IMR-90 (cell line): Measurements from ENCODE around the gene KRTAP10-6. TPM values are rescaled to one million over a fixed set of nuclear protein-coding genes. Genes with fewer than 3 reads are reported as not detected.

Experiments
- ATAC-seq: fragments of 200-7000 bp; cut with Tn5 transposase; 2 replicates; pipeline ENCODE4 v1.9.1; 2020; ENCODE audit warnings: low read depth, mild to moderate bottlenecking, moderate library complexity
- BruUV-seq: library from RNA; stranded (reverse); fragments of 400-500 nt; replicated peaks from 2 replicates; lab custom pipeline; 2021; lab: Mats Ljungman, UMichigan
- CTCF ChIA-PET: fragments of 300-600 bp; formaldehyde crosslinking; extraction: SDS; loops from one replicate; lab custom pipeline; 2021; ENCODE audit warnings: antibody characterized with exemption; lab: Yijun Ruan, JAX
- POLR2A ChIA-PET: fragments of 300-600 bp; sonication (Branson Sonifier 250); formaldehyde crosslinking; loops from one replicate; lab custom pipeline; 2022; ENCODE audit warnings: antibody characterized with exemption; ENCODE audit not compliant: unreplicated experiment; lab: Charles Lee
- DNase-seq: peaks from one replicate; pipeline ENCODE4 v3.0.0; 2013
- H2AFZ ChIP-seq: replicated peaks from 2 replicates; pipeline ENCODE3; 2013; ENCODE audit warnings: low read length, mild to moderate bottlenecking; ENCODE audit not compliant: poor library complexity
- H2AK5ac ChIP-seq: 2 replicates; pipeline ENCODE4 v1.6.1; 2013; ENCODE audit warnings: low read depth, low read length, inconsistent platforms
- H2AK9ac ChIP-seq: replicated peaks from 2 replicates; pipeline ENCODE3; 2013; ENCODE audit warnings: mild to moderate bottlenecking, low read depth, low read length, moderate library complexity; ENCODE audit not compliant: poor library complexity
- H2BK120ac ChIP-seq: 2 replicates; pipeline ENCODE4 v1.6.1; 2013; ENCODE audit warnings: low read depth, low read length, inconsistent platforms
- H2BK15ac ChIP-seq: 3 replicates; pipeline ENCODE4 v1.6.1; 2013; ENCODE audit warnings: low read depth, low read length, inconsistent platforms
- H2BK20ac ChIP-seq: 2 replicates; pipeline ENCODE4 v1.6.1; 2013; ENCODE audit warnings: low read depth, mild to moderate bottlenecking, inconsistent platforms, low read length, moderate library complexity
- H2BK5ac ChIP-seq: 2 replicates; pipeline ENCODE4 v1.6.1; 2013; ENCODE audit warnings: mild to moderate bottlenecking, low read depth, low read length, inconsistent platforms; ENCODE audit not compliant: poor library complexity, severe bottlenecking
- H3K14ac ChIP-seq: replicated peaks from 2 replicates; pipeline ENCODE4 v1.6.1; 2013; ENCODE audit warnings: low read depth, low read length, inconsistent platforms
- H3K18ac ChIP-seq: 2 replicates; pipeline ENCODE4 v1.6.1; 2013; ENCODE audit warnings: low read depth, low read length, control low read depth
- H3K23ac ChIP-seq: 2 replicates; pipeline ENCODE4 v1.6.1; 2013; ENCODE audit warnings: low read depth, low read length, inconsistent platforms
- H3K27ac ChIP-seq: 2 replicates; pipeline ENCODE4 v1.5.1; 2013; ENCODE audit warnings: mild to moderate bottlenecking, control low read depth, low read length; ENCODE audit not compliant: insufficient read depth
- H3K27me3 ChIP-seq: 2 replicates; pipeline ENCODE4 v1.6.1; 2013; ENCODE audit warnings: low read length; ENCODE audit not compliant: control insufficient read depth, insufficient read depth
- H3K36me3 ChIP-seq: 2 replicates; pipeline ENCODE4 v1.6.1; 2013; ENCODE audit warnings: low read length, mixed read lengths; ENCODE audit not compliant: control insufficient read depth, insufficient read depth
- H3K4ac ChIP-seq: 2 replicates; pipeline ENCODE4 v1.6.1; 2013; ENCODE audit warnings: low read depth, low read length, inconsistent platforms
- H3K4me1 ChIP-seq: 2 replicates; pipeline ENCODE4 v1.6.1; 2013; ENCODE audit warnings: low read length, mixed read lengths; ENCODE audit not compliant: control insufficient read depth, insufficient read depth
- H3K4me2 ChIP-seq: 2 replicates; pipeline ENCODE4 v1.6.1; 2013; ENCODE audit warnings: low read depth, mild to moderate bottlenecking, control low read depth, low read length, moderate library complexity
- H3K4me3 ChIP-seq: 2 replicates; pipeline ENCODE4 v1.5.1; 2013; ENCODE audit warnings: low read depth, mild to moderate bottlenecking, control low read depth, low read length, moderate library complexity; ENCODE audit not compliant: insufficient read depth
- H3K56ac ChIP-seq: 2 replicates; pipeline ENCODE4 v1.6.1; 2013; ENCODE audit warnings: low read length, inconsistent platforms; ENCODE audit not compliant: insufficient read depth; ENCODE audit errors: extremely low read depth
- H3K79me1 ChIP-seq, 2 experiments: 2 replicates each; pipeline ENCODE4 v1.6.1; 2013; ENCODE audit warnings: low read length in 2 of 2, inconsistent platforms in 1 of 2, low read depth in 1 of 2
- H3K9ac ChIP-seq: 2 replicates; pipeline ENCODE4 v1.6.1; 2013; ENCODE audit warnings: low read depth, low read length, control low read depth
- H3K9me1 ChIP-seq: 2 replicates; pipeline ENCODE4 v1.6.1; 2013; ENCODE audit warnings: low read length, inconsistent platforms; ENCODE audit not compliant: insufficient read depth
- H3K9me3 ChIP-seq: 2 replicates; pipeline ENCODE4 v1.6.1; 2013; ENCODE audit warnings: low read length; ENCODE audit not compliant: control insufficient read depth, insufficient read depth
- H4K20me1 ChIP-seq: 2 replicates; pipeline ENCODE4 v1.6.1; 2013; ENCODE audit warnings: low read length, inconsistent platforms; ENCODE audit not compliant: insufficient read depth
- H4K5ac ChIP-seq: 2 replicates; pipeline ENCODE4 v1.6.1; 2013; ENCODE audit warnings: mild to moderate bottlenecking, low read depth, low read length, control low read depth
- H4K8ac ChIP-seq, 2 experiments: 2 replicates each; pipeline ENCODE4 v1.6.1; 2013; ENCODE audit warnings: low read depth in 2 of 2, low read length in 2 of 2, control low read depth in 1 of 2, inconsistent platforms in 1 of 2
- H4K91ac ChIP-seq: 2 replicates; pipeline ENCODE4 v1.6.1; 2013; ENCODE audit warnings: low read depth, low read length, inconsistent platforms; ENCODE audit not compliant: insufficient read depth
- BHLHE40 ChIP-seq: fragments of 150-350 bp; IDR thresholded peaks from 2 replicates; pipeline ENCODE4 v1.6.1; 2016; ENCODE audit warnings: mild to moderate bottlenecking, low read depth, low read length
- CEBPB ChIP-seq: IDR thresholded peaks from 2 replicates; pipeline ENCODE4 v1.6.1; 2012; ENCODE audit warnings: low read depth, low read length, improper control_type of control experiment
- CHD1 ChIP-seq: IDR thresholded peaks from 2 replicates; pipeline ENCODE4 v1.6.1; 2012; ENCODE audit warnings: low read depth, low read length, improper control_type of control experiment
- FOS ChIP-seq: fragments of 150-350 bp; IDR thresholded peaks from 2 replicates; pipeline ENCODE4 v1.6.1; 2016; ENCODE audit warnings: low read depth, low read length
- MAFK ChIP-seq: IDR thresholded peaks from 2 replicates; pipeline ENCODE4 v1.6.1; 2012; ENCODE audit warnings: low read depth, low read length, improper control_type of control experiment
- MAZ ChIP-seq: IDR thresholded peaks from 2 replicates; pipeline ENCODE4 v1.6.1; 2012; ENCODE audit warnings: low read depth, mild to moderate bottlenecking, low read length, improper control_type of control experiment, moderate library complexity, borderline replicate concordance
- MXI1 ChIP-seq: IDR thresholded peaks from 2 replicates; pipeline ENCODE4 v1.6.1; 2012; ENCODE audit warnings: low read depth, mild to moderate bottlenecking, low read length, moderate library complexity, borderline replicate concordance
- NFE2L2 ChIP-seq: fragments of 150-350 bp; IDR thresholded peaks from 2 replicates; pipeline ENCODE4 v1.6.1; 2016; ENCODE audit warnings: low read depth, mild to moderate bottlenecking, low read length
- POLR2A ChIP-seq: IDR thresholded peaks from 2 replicates; pipeline ENCODE4 v1.6.1; 2012; ENCODE audit warnings: mild to moderate bottlenecking, low read depth, low read length
- RAD21 ChIP-seq: IDR thresholded peaks from 2 replicates; pipeline ENCODE4 v1.6.1; 2012; ENCODE audit warnings: low read length, improper control_type of control experiment
- RCOR1 ChIP-seq: IDR thresholded peaks from 2 replicates; pipeline ENCODE4 v1.6.1; 2012; ENCODE audit warnings: mild to moderate bottlenecking, low read length, improper control_type of control experiment; ENCODE audit not compliant: insufficient replicate concordance
- RFX5 ChIP-seq: IDR thresholded peaks from 2 replicates; pipeline ENCODE4 v1.8.0; 2012; ENCODE audit warnings: low read depth, mild to moderate bottlenecking, low read length, moderate library complexity
- SMC3 ChIP-seq: fragments of 150-350 bp; IDR thresholded peaks from 2 replicates; pipeline ENCODE4 v1.6.1; 2016; ENCODE audit warnings: low read depth, mild to moderate bottlenecking, antibody characterized with exemption, low read length, moderate library complexity
- WGBS, 2 experiments: methylation state at CpG; one replicate each; pipeline versions ENCODE4 v1.1.5 to v1.1.7; 2013; ENCODE audit warnings: missing lambda C conversion rate in 2 of 2; ENCODE audit not compliant: insufficient read length in 1 of 2; ENCODE audit errors: extremely low coverage in 2 of 2; 5-methylcytosine and 5-hydroxymethylcytosine counted together
- dilution Hi-C: fragments of 300-500 bp; cut with HindIII; formaldehyde crosslinking; loops from one replicate; pipeline ENCODE4 v1.14.3; 2018; ENCODE audit warnings: low sequenced_read_pairs; ENCODE audit not compliant: unreplicated experiment
- in situ Hi-C: fragments of 300-500 bp; cut with MboI; formaldehyde crosslinking; loops from 3 replicates; pipeline ENCODE4 v1.14.3; 2019; ENCODE audit warnings: low sequenced_read_pairs, inconsistent platforms, mixed read lengths
- intact Hi-C: fragments of 100-400 bp; cut with micrococcal nuclease; formaldehyde crosslinking; loops from 2 replicates; pipeline ENCODE4 v1.10.0; 2022
- polyA plus RNA-seq, 3 experiments: library from polyadenylated mRNA; depleted of rRNA; stranded (reverse); fragments of >200 nt; gene quantifications; 2 replicates each; pipeline ENCODE4 v1.2.3, GENCODE V29; 2012; ENCODE audit warnings: low replicate concordance in 1 of 3
- total RNA-seq: library from RNA; depleted of rRNA; stranded (reverse); fragments of >200 nt; gene quantifications from 2 replicates; pipeline ENCODE4 v1.2.3, GENCODE V29; 2012
- TF ChIP-seq, protein P1 (sequence below): fragments of 150-350 bp; IDR thresholded peaks from 2 replicates; pipeline ENCODE4 v1.6.1; 2016; ENCODE audit warnings: low read depth, mild to moderate bottlenecking, low read length, moderate library complexity, borderline replicate concordance
- TF ChIP-seq, protein P2 (sequence below): conservative IDR thresholded peaks from 2 replicates; pipeline ENCODE4 v1.5.1; 2012; ENCODE audit warnings: mild to moderate bottlenecking, low read depth, low read length, improper control_type of control experiment
- TF ChIP-seq, protein P3 (sequence below): fragments of 150-350 bp; IDR thresholded peaks from 2 replicates; pipeline ENCODE4 v1.6.1; 2017; ENCODE audit warnings: mild to moderate bottlenecking, antibody characterized with exemption, low read length, low read depth

Gene KRTAP10-6
- total and polyA plus RNA-seq, 2 of the 4 experiments (the other 2 are of a cell fraction) = not detected

DNA sequence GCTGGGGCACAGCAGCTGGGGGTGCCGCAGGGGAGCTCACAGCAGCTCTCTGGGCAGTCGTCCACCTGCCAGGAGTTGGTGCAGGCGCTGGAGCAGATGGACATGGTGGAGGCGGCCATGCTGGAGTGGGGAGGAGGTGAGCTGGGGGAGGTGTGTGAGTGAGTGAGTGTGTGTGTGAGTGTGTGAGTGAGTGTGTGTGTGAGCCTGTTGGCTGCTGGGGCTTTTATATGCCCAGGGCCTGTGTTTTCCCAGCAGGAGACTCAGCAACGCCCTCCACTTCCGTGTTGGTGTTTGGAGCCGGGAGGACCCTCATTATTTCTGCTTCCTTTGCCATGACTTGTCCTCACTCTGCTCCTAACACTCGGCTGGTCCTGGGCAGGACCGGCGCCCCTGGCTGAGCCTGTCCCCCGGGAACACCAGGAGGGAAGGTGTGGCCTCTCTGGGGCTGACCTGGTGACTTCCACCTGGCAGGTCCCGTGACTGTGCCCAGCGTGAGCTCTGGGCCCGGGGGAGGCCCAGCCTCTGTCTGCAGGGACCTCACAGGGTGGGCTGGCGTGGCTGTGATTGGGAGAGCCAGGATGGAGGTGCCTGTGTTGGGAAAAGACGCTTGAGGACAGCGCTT is 40.9 kb downstream of the KRTAP10-6 start, which contains the start of gene KRTAP10-2:
TSS of gene KRTAP10-2 (minus strand) at position 166 of the 622 bp plus-strand sequence. CDS start at position 119, 47 bp downstream.
- no TSS peak for BruUV-seq

More for the DNA sequence above, 40.9 kb downstream of the KRTAP10-6 start, which contains the start of gene KRTAP10-2:
- Histone ChIP-seq H2BK5ac (no peak within 1 kb of the TSS), H3K4ac (no peak within 1 kb of the TSS), H3K14ac (no peak within 1 kb of the TSS), H2AFZ (no peak within 1 kb of the TSS), H3K9me3 (peaks cover 2% of the 10 kb centered on the region; the same call in 1 of the 2 replicates), H2BK15ac (no peak within 1 kb of the TSS), H3K9me1 (no peaks in the 10 kb centered on the region), H3K18ac (no peak within 1 kb of the TSS), H2AK9ac (no peak within 1 kb of the TSS), H3K36me3 (no peaks in the 10 kb centered on the region), H2BK120ac (no peak within 1 kb of the TSS), H3K27ac (no peak within 1 kb of the TSS), H4K8ac (no peak within 1 kb of the TSS), H2AK5ac (no peak within 1 kb of the TSS), H3K79me1 (no peaks in the 10 kb centered on the region), H4K91ac (no peak within 1 kb of the TSS), H3K27me3 (peaks cover 14% of the 10 kb centered on the region), H3K4me2 (no peak within 1 kb of the TSS), H3K4me3 (no peak within 1 kb of the TSS), H4K5ac (no peak within 1 kb of the TSS), H2BK20ac (no peak within 1 kb of the TSS), H3K4me1 (no peaks in the 10 kb centered on the region), H3K23ac (no peak within 1 kb of the TSS), H3K9ac (no peak within 1 kb of the TSS), H3K56ac (no peak within 1 kb of the TSS), H4K20me1 (no peaks in the 10 kb centered on the region)
- DNase-seq (no peak), ATAC-seq (no peak)
- intact Hi-C loops = no loop called here
- CTCF ChIA-PET = no interaction called here
- dilution Hi-C loops = no loop called here
- POLR2A ChIA-PET = no interaction called here
- 31% methylated on average over 7 of the region's 17 CpGs; no CpG with 5 or more reads in 1 of the 2 experiments for WGBS, 2 experiments
- in situ Hi-C loops = no loop called here
- TF ChIP-seq RCOR1 (no peak), FOS (no peak), CHD1 (no peak), MXI1 (no peak), NFE2L2 (no peak), RFX5 (no peak), CEBPB (no peak), BHLHE40 (no peak), MAFK (no peak), RAD21 (no peak), POLR2A (no peak), SMC3 (no peak), MAZ (no peak)
- TF ChIP-seq, protein P1, sequence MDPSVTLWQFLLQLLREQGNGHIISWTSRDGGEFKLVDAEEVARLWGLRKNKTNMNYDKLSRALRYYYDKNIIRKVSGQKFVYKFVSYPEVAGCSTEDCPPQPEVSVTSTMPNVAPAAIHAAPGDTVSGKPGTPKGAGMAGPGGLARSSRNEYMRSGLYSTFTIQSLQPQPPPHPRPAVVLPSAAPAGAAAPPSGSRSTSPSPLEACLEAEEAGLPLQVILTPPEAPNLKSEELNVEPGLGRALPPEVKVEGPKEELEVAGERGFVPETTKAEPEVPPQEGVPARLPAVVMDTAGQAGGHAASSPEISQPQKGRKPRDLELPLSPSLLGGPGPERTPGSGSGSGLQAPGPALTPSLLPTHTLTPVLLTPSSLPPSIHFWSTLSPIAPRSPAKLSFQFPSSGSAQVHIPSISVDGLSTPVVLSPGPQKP = no peak
- TF ChIP-seq, protein P2, sequence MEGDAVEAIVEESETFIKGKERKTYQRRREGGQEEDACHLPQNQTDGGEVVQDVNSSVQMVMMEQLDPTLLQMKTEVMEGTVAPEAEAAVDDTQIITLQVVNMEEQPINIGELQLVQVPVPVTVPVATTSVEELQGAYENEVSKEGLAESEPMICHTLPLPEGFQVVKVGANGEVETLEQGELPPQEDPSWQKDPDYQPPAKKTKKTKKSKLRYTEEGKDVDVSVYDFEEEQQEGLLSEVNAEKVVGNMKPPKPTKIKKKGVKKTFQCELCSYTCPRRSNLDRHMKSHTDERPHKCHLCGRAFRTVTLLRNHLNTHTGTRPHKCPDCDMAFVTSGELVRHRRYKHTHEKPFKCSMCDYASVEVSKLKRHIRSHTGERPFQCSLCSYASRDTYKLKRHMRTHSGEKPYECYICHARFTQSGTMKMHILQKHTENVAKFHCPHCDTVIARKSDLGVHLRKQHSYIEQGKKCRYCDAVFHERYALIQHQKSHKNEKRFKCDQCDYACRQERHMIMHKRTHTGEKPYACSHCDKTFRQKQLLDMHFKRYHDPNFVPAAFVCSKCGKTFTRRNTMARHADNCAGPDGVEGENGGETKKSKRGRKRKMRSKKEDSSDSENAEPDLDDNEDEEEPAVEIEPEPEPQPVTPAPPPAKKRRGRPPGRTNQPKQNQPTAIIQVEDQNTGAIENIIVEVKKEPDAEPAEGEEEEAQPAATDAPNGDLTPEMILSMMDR = no peak
- TF ChIP-seq, protein P3, sequence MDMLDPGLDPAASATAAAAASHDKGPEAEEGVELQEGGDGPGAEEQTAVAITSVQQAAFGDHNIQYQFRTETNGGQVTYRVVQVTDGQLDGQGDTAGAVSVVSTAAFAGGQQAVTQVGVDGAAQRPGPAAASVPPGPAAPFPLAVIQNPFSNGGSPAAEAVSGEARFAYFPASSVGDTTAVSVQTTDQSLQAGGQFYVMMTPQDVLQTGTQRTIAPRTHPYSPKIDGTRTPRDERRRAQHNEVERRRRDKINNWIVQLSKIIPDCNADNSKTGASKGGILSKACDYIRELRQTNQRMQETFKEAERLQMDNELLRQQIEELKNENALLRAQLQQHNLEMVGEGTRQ = no peak
